Hypothalamus (tissue), 51 donors: Measurements from ENCODE around the gene PLCB3.
"Not testable (repeated sequence)": the region's sequence is repeated elsewhere in the genome, so short reads cannot be mapped to it uniquely, and the experiment has no call there.

Experiments
- DNase-seq, 51 donors: peaks; one replicate each; lab custom pipeline; 2025; lab: John Stamatoyannopoulos, UW

PLCB3 gene

GRCh38 chr11:64234647-64235379 lies 16.5 kb upstream of the PLCB3 start:
- peak in 11 of 51 donors; percentile 24 to 53 (median 33) for DNase-seq

DNA sequence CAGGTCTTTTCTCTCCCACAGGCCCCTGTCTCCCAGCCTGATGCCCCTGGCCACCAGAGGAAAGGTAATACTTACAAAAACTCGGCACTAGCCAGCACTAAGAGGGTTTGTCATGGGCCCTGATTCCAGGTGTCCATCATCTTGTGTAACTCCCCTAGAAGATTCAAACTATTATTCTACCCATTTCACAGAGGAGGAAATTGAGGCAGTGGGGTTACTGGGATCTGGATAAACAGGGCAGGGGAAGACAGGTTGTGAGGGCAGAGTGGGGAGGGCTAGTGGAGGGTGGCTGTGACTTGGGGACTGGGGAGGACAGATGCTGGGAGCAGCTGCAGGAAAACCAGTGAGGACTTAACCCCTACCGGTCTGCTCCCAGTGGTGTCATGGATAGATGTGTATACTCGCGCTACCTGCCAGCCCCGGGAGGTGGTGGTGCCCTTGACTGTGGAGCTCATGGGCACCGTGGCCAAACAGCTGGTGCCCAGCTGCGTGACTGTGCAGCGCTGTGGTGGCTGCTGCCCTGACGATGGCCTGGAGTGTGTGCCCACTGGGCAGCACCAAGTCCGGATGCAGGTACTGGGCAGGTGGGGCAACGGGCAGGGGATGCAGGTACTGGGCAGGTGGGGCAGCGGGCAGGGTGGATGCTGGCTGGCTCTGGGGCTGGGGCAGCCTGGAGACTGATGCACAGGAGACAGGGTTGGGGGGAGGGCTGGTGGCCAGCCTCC lies 15.7 kb upstream of the PLCB3 start:
- DNase-seq: no peak

GRCh38 chr11:64237484-64237951 lies 13.8 kb upstream of the PLCB3 start:
- no peak for DNase-seq

GRCh38 chr11:64238076-64238475 lies 13.3 kb upstream of the PLCB3 start:
- DNase-seq: no peak

- DNase-seq: no peak
These were observed 12.3 kb upstream of the PLCB3 start for GRCh38 chr11:64238999-64239398.

DNA sequence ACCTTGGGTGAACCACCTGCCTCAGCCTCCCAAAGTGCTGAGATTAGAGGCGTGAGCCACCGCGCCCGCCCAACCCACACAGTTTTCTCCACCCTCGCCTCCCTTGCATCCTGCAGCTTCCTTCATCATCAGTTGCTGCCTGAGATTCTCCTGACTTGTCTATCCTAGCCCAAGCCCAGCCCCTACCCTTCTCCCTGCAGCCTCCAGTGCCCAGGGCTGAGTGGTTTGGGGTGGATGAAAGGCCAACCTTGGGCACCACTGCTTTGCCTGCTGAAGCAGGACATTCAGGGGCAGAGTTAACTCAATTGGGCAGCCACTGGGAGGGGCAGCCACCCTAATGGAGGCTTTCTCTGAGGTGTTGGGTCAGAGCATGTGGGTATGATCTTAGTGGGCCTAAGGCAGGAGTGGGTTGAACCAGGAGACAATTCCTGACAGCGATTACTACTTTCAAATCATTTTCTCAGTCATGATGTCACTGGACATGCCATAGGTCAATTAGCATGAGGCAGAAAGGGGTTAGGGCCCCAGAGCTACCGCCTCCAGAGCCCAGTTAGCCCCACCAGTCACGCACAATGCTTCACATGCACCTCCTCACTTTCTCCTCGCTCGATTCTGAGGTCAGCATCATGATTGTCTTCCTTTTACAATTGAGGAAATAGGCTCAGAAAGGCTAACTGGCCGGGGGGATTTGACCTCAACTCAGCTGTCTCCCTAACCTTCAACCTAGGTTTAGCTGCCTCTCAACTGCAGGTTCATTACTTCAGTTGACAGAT lies 11.5 kb upstream of the PLCB3 start:
- DNase-seq: peak in 6 of 51 donors; percentile 21 to 49 (median 32)

- DNase-seq: peak; percentile 90 to 100 (median 98)
These were observed 10.7 kb upstream of the PLCB3 start, which contains the start of gene FKBP2 for GRCh38 chr11:64240435-64241240. Gene FKBP2 (plus strand): TSS chr11:64241095. CDS start chr11:64242388, 1,293 bp downstream.

DNA sequence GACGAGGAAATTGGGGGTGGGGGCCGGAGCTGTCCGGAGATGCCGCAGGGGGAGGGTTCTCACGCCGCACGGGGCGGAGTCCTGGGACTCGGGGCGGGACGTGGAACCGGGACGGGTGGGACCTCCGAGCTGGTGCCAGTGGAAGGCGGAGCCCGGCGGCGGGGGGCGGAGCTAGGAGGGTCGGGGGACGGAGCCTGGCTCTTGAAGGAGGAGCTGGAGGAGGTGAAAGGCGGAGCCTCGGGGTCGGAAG lies 10.2 kb upstream of the PLCB3 start:
- DNase-seq: peak in 50 of 51 donors; percentile 93 to 100 (median 99)

DNA sequence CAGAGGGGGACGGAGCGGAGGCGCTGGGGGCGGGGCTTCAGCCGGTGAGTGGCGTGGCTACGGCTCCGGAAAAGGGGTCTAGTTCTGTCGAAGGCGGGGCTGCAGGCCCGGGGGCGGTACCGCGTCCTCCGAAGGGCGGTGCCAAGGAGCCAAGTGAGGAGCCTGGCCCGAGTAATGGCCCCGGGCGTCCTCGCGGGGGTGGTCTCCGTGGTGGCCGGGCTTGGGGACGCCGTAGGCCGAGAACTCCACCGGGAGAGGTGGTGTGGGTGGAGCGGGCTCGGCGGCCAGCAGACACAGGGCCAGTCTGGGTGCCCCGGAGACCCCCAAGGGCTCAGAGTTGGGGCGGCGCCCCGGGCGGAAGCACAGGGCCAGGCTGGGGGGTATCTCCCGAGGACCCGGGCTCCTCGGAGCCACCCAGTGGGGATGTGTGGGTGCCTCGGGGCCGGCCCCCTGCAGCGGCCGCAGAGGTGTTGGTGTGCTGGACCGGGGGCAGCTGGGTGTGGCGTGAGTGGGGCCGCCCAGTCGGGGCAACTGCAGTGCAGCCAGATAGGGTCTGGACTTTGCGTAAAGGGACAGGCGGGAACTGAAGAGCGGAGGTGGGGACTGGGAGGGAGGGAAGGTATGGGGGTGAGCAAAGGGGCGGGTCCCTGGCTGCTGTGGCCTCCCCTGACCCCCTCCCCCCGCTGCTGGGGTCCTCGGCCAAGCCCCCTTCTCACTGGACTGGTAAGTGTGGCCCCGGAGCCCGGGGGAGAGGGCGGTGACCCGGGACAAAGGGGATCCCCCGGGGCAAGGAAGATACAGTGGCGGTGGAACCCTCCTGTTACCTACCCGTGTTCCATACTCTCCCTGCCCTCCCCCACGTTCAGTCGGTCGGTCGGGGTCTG lies 9.6 kb upstream of the PLCB3 start:
- peak in 3 of 51 donors; percentile 38 to 62 (median 47) for DNase-seq

GRCh38 chr11:64243236-64243854 lies 8.0 kb upstream of the PLCB3 start:
- no peak for DNase-seq

DNA sequence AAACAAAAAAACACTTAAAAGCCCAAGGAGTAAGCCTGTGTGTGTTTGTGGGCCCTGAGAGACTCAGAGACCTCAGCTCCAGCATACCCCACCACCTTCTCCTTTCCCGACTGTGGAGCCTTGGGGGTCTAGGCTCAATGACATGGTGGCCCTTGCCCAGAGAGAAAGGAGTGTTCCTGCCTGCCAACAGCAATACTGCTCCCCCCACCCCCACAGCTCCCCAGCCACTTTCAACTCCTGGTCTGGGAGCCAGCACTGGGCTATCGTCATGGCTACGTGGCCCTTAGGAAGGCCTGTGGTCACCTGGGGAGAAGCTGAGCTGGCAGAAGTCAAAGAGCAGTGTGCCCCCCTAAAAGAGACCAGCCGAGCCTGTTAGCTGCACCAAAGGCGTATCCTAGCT lies 7.2 kb upstream of the PLCB3 start:
- DNase-seq: no peak

DNA sequence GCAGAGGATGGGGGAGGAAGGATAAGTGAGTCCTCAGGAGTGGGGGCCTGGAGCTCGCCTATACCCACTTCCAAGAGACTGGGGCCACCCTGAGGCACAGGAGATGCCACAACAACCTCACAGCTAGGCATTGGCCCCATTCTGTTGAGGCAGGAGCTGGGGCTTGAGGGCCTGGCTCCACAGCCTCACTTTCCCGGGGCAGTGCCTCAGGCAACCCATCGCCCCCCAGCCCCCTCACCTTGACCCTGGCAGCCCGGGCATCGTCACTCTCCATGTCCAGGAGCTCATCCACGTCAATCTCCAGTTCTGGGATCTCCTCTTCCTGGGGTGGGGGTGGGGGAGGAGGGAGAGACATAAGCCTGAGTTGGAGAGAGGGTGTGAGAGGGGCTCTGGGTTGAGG lies 6.4 kb upstream of the PLCB3 start:
- no peak for DNase-seq

DNA sequence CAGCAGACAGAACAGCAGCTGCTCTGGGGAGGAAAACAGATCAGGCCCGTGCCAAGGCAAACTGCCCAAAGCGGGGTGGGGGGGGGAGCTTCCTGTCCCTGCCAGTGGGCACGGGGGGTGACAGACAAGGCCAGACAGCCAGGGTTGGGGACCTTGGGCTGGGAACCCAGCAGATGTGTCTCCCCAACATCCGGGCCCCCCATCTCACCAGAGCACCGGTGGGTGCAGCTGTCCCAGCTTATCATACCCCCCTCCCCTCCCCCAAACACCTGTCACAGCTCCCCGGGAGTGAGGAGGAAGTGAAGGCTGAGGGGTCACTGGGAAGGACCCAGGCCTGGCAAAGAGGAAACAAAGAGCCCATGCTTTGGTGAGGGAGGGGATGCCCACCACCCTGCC lies 5.9 kb upstream of the PLCB3 start:
- peak in 26 of 51 donors; percentile 18 to 51 (median 36) for DNase-seq

DNA sequence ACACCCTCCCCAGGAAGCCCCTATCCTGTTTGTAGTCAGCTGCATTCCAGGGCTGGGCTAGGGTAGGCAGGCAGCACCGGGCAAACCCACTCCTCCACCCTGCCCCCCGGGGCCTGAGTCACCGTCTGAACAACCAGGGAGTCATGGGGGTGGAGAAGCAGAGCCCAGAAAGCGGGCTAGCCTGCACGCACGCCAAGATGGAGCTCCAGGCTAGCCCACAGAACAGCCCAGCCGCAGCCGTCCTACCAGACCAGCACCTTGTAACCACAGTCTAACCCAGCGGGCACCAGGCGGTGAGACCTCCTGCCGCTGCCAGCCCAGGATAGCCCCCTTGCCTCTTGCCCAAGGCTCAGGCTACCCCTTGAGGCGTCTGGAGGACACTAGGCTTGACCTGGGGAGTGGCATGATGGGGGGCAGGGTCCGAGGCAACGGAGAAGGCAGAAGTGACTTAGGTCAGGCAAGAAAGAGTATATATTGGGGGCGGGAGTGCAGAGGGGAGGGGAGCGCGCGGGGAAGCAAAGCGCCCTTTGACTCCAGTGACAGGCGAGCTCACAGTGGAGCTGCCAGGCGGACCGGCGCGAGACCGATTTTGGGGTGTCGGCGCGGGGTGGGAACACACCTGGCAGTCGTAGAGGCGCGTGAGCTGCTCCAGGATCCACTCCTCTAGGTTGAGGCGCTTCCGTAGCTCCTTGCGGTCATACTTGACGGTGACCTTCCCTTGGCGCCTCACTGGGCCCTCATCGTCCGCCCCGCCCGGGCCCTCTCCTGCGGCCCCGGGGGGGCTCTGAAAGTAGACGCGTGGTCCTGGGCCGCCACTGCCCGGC lies 5.3 kb upstream of the PLCB3 start:
- DNase-seq: peak in 23 of 51 donors; percentile 17 to 84 (median 36)

- not testable (repeated sequence) for DNase-seq
These were observed 4.8 kb upstream of the PLCB3 start for GRCh38 chr11:64246621-64246870.

GRCh38 chr11:64246871-64247728 lies 4.2 kb upstream of the PLCB3 start, which contains the start of gene PPP1R14B:
Gene PPP1R14B (minus strand): TSS chr11:64246943. CDS start chr11:64246673, 270 bp downstream.
- DNase-seq: peak in 49 of 51 donors; percentile 40 to 91 (median 77)
